Retinal pigment epithelial cell (primary cell): ENCODE results near the gene CSMD2.

Experiments
- DNase-seq: peaks from one replicate; pipeline ENCODE4 v3.0.0-alpha.2; 2010; ENCODE audit warnings: low read depth
- H3K4me3 ChIP-seq: 2 replicates; pipeline ENCODE4 v1.5.1; 2011; ENCODE audit warnings: mild to moderate bottlenecking, low read length, control low read depth, moderate library complexity
- TF ChIP-seq, protein P1 (sequence below): conservative IDR thresholded peaks from 2 replicates; pipeline ENCODE4 v1.5.1; 2011; ENCODE audit warnings: low read depth, low read length, control low read depth, inconsistent platforms

The CSMD2 gene

DNA sequence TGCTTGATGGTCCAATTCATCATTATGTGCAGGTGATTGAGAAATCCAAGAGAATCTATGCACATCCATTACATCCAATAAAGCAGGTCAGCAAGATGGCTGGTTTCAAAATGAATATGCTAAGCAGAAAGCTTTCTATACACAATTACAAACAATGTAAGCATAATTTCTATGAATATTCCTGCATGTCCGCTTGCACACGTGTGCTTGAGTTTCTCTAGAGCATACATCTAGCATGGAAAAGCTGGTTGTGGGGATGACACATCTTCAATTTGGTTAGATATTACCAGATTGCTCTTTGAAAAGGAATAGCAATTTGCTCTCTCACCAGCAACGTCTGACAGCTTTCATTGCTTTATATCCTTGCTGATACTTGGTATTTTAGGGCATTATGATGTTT is 461.6 kb downstream of the CSMD2 start:
- no peak for DNase-seq
- H3K4me3 ChIP-seq = no peak overlapping the region
- TF ChIP-seq, protein P1, sequence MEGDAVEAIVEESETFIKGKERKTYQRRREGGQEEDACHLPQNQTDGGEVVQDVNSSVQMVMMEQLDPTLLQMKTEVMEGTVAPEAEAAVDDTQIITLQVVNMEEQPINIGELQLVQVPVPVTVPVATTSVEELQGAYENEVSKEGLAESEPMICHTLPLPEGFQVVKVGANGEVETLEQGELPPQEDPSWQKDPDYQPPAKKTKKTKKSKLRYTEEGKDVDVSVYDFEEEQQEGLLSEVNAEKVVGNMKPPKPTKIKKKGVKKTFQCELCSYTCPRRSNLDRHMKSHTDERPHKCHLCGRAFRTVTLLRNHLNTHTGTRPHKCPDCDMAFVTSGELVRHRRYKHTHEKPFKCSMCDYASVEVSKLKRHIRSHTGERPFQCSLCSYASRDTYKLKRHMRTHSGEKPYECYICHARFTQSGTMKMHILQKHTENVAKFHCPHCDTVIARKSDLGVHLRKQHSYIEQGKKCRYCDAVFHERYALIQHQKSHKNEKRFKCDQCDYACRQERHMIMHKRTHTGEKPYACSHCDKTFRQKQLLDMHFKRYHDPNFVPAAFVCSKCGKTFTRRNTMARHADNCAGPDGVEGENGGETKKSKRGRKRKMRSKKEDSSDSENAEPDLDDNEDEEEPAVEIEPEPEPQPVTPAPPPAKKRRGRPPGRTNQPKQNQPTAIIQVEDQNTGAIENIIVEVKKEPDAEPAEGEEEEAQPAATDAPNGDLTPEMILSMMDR = no peak

DNA sequence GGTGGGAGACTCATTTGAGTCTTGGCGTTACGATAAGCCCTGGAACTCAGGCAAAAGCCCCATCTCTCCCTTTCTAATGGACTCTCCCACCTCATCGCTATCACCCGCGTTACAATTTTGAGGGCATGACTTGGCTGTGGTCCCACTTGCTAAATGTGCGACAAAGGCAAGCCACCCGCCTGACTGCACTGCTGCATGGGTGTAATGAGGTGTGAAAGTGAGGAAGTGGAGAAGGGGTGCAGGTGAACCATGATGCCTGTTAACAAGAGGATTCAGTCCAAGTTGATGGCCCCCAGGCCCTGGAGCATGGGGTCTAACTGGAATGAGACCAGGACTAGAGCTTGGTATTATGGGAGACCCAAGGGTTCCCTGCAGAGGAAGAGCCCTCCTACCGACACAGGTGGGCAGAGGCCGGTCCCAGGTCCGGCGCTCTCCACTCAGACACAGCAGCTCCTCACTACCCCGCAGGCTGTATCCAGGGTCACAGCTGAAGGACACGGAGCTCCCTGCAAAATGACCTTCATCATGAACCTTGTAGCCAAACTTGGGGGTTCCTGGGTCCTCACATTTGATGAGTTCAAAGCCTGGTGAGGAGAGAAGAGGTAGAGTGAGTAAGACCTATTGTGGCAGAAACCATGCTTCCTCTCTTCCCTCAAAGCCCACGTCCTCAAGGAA is 466.5 kb downstream of the CSMD2 start:
- no peak for DNase-seq
- no peak overlapping the region for H3K4me3 ChIP-seq
- TF ChIP-seq, protein P1 = no peak

DNA sequence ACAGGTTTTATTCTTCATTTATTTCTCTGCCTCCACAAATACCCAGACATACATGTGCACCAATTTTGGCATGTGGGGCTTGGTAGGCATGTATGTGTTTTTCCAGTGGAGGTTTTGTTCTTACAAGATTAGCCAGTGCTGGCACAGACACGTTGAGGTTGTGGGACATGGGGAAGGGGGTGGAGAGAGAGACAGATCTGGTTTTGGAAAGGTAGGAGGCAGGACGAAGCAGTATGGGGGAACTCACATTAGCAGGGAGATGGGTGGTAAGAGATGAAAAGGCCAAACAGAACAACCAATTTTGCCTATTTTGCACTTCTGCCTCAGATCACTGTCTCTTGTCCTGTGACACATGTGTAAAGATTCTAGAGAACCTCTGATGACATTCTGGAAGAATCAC is 467.2 kb downstream of the CSMD2 start:
- TF ChIP-seq, protein P1 = no peak
- DNase-seq = no peak
- no peak overlapping the region for H3K4me3 ChIP-seq

DNA sequence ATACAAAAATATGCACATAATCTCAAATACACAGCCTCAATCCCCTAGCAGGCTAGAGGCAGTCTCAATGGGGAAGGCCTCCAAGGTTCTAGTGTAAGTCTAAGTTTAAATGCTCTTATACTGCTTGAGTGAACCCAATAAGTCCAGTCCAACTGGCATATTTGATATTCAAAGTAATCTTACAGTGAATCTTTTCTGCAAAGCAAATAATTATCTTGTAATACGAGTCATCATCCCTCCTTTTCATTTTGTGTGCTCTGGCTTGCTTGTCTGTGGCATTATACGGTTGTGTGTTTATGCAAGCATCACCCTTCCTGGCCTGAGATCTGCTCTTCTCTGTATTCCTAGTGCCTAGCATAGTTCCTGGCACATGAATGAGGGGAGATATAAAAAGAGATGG is 468.1 kb downstream of the CSMD2 start:
- DNase-seq = no peak
- H3K4me3 ChIP-seq = no peak overlapping the region
- TF ChIP-seq, protein P1 = no peak

DNA sequence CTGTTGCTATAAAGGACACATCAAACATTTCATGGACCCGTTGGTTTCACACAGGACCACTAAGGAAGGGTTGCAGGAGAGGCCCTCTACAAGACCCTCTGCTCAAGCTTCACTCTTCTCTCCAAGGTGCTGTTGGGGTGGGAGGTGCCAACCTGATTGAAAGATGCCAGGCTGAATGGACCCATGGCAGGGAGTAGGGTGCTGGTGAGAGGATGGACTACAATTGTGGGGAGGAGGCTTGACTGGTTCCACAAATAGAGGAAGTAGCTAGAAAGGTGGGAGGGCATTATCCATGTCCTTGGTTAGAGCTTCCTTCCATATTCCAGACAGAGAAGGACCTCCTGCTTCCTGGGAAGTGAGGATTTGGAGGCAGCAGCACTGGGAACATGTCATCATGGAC is 468.7 kb downstream of the CSMD2 start:
- H3K4me3 ChIP-seq = no peak overlapping the region
- no peak for DNase-seq
- TF ChIP-seq, protein P1 = no peak

DNA sequence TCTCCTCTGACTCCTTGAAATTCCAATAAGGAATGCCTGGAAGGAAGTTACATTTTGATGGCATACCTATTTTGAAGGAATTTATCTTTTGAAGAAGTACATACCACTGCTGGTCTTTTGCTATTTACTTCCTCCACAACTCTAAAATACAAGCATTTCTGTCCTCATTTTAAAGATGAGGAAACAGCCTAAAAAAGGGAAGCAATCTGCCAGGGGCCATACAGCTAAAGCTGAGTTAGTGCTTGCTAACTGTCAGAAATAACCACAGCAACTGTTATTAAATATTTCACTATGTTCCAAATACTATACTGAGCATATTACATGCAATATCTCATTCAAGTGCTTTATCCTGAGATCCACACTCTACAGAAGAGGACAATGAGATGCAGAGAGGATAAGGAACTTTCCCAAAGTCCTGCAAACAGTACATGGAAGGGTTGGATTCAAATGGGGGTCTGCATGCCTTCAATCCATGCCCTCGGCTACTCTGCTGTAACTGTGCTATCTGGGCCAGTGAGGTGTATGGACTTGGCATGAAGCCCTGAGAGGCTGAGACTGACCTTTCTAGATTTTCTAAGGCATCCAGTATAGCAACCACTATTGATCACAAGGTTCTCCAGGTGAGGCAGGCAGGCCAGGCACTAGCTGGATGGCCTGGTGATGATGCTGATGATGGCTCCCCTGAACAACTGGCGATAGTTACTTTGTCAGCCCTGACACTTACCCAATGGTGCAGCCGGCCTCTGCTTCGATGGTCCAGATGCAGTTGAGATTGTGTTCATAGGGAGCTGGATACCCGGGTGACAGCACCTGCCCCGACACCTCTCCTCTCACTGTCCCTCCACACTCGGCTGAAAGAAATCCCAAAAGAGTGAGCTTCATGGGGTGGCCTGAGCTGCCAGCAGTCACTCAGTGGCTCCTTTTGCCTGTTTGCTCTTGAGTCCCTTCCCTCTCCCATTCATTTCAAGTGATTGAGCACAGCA is 472.5 kb downstream of the CSMD2 start:
- no peak overlapping the region for H3K4me3 ChIP-seq
- DNase-seq = no peak
- TF ChIP-seq, protein P1 = no peak
